Naive thymus-derived CD4-positive, alpha-beta T cell (primary cell): ENCODE results near the gene TAS1R1. TPM values are rescaled to one million over a fixed set of nuclear protein-coding genes. Genes with fewer than 3 reads are reported as not detected.

Experiments
- ATAC-seq: fragments of 150-1000 bp; cut with Tn5 transposase; 2 replicates; pipeline ENCODE4 v1.10.0; 2021; ENCODE audit warnings: mild to moderate bottlenecking, moderate library complexity
- CTCF ChIA-PET: fragments of 350-600 bp; sonication (Branson Sonifier 250); formaldehyde crosslinking; loops from one replicate; lab custom pipeline; 2021; ENCODE audit warnings: antibody characterized with exemption; lab: Charles Lee
- POLR2A ChIA-PET: fragments of 350-600 bp; sonication (Branson Sonifier 250); formaldehyde crosslinking; loops from one replicate; lab custom pipeline; 2021; ENCODE audit warnings: antibody characterized with exemption, inconsistent platforms; lab: Charles Lee
- DNase-seq, 9 donors: peaks; one replicate each; pipeline versions ENCODE4 v3.0.0 to v3.0.0-alpha.2; 2020 to 2022; ENCODE audit warnings: mixed read lengths in 1 of 9
- H3K27ac ChIP-seq: one replicate; pipeline ENCODE4 v1.7.0; 2013; ENCODE audit warnings: mild to moderate bottlenecking, low read depth, low read length, moderate library complexity
- H3K27me3 ChIP-seq, 2 donors: one replicate each; pipeline ENCODE4 v1.7.0; 2013; ENCODE audit warnings: low read length in 2 of 2, mild to moderate bottlenecking in 2 of 2, moderate library complexity in 2 of 2; ENCODE audit not compliant: control insufficient read depth in 2 of 2, insufficient read depth in 2 of 2
- H3K36me3 ChIP-seq, 3 experiments: 1 replicate in 2 of 3; 2 replicates in 1 of 3; pipeline ENCODE4 v1.7.0; 2013; ENCODE audit warnings: low read length in 3 of 3, mild to moderate bottlenecking in 3 of 3, moderate library complexity in 1 of 3; ENCODE audit not compliant: insufficient read depth in 3 of 3, control insufficient read depth in 2 of 3
- H3K4me1 ChIP-seq, 2 donors: one replicate each; pipeline ENCODE4 v1.7.0; 2013; ENCODE audit warnings: low read length in 2 of 2, mild to moderate bottlenecking in 2 of 2, moderate library complexity in 1 of 2; ENCODE audit not compliant: control insufficient read depth in 2 of 2, insufficient read depth in 2 of 2
- H3K4me3 ChIP-seq: 2 replicates; pipeline ENCODE4 v1.7.0; 2013; ENCODE audit warnings: mild to moderate bottlenecking, low read length
- H3K9me3 ChIP-seq, 3 experiments: 1 replicate in 2 of 3; 2 replicates in 1 of 3; pipeline ENCODE4 v1.7.0; 2013; ENCODE audit warnings: low read length in 3 of 3; ENCODE audit not compliant: control insufficient read depth in 2 of 3
- H3K27ac Mint-ChIP-seq, 9 donors: one replicate each; pipeline ENCODE4 v1.8.0; 2020 to 2022; ENCODE audit warnings: mixed read lengths in 9 of 9, mild to moderate bottlenecking in 8 of 9, moderate library complexity in 5 of 9, inconsistent platforms in 2 of 9
- H3K27me3 Mint-ChIP-seq, 5 donors: one replicate each; pipeline ENCODE4 v1.8.0; 2021 to 2022; ENCODE audit warnings: mixed read lengths in 5 of 5, mild to moderate bottlenecking in 1 of 5
- H3K36me3 Mint-ChIP-seq, 5 donors: one replicate each; pipeline ENCODE4 v1.8.0; 2020 to 2022; ENCODE audit warnings: mixed read lengths in 5 of 5, mild to moderate bottlenecking in 3 of 5, inconsistent platforms in 1 of 5
- H3K4me1 Mint-ChIP-seq, 7 donors: one replicate each; pipeline ENCODE4 v1.8.0; 2020 to 2022; ENCODE audit warnings: mixed read lengths in 7 of 7, mild to moderate bottlenecking in 3 of 7, inconsistent platforms in 1 of 7
- H3K4me3 Mint-ChIP-seq, 10 donors: one replicate each; pipeline ENCODE4 v1.8.0; 2020 to 2022; ENCODE audit warnings: mild to moderate bottlenecking in 10 of 10, mixed read lengths in 10 of 10, moderate library complexity in 6 of 10, inconsistent platforms in 2 of 10
- H3K9me3 Mint-ChIP-seq, 11 donors: one replicate each; pipeline ENCODE4 v1.8.0; 2020 to 2022; ENCODE audit warnings: mixed read lengths in 11 of 11, mild to moderate bottlenecking in 4 of 11, inconsistent platforms in 1 of 11, moderate library complexity in 1 of 11
- intact Hi-C, 2 donors: fragments of 100-400 bp; cut with micrococcal nuclease; formaldehyde crosslinking; loops; one replicate each; pipeline ENCODE4 v1.15.1; 2023
- polyA plus RNA-seq, 2 donors: library from polyadenylated mRNA; unstranded; fragments of 300-500 nt; fragmentation: Illumina TruSeq; gene quantifications; one replicate each; pipeline ENCODE4 v1.2.3, GENCODE V29; 2021
- total RNA-seq, 6 experiments: library from RNA in 5 of 6; stranded (reverse) in 5 of 6; gene quantifications; 1 replicate in 5 of 6; 2 replicates in 1 of 6; pipeline ENCODE4 v1.2.3 and lab custom pipeline; 2021 to 2026

The TAS1R1 gene
- total and polyA plus RNA-seq, 7 experiments from 2014 or later, result not detected

- intact Hi-C loops, result no loop called here
- no peak for ATAC-seq
- Histone ChIP-seq H3K36me3 (peaks cover 0 to 48% (median 0%) of the 10 kb centered on the region in 3 experiments), H3K9me3 (no peaks in the 10 kb centered on the region), H3K4me3 (no peak overlapping the region), H3K27ac (no peak overlapping the region), H3K4me1 (peaks cover 0 to 8% of the 10 kb centered on the region in 2 donors), H3K27me3 (no peaks in the 10 kb centered on the region)
- Mint-ChIP-seq H3K9me3 (peaks cover 0 to 2% (median 0%) of the 10 kb centered on the region in 11 donors), H3K27ac (peak overlapping the region in 3 of 9 donors; percentile 27 to 53 (median 47)), H3K27me3 (no peaks in the 10 kb centered on the region), H3K4me1 (peaks cover 11 to 53% (median 40%) of the 10 kb centered on the region in 7 donors), H3K4me3 (no peak overlapping the region), H3K36me3 (peaks cover 0 to 8% (median 0%) of the 10 kb centered on the region in 5 donors)
- POLR2A ChIA-PET, result interaction anchor here (0.5 to 2.0 kb wide), 6 partner anchors 8 to 17 kb away, joined by 3 to 11 read pairs (median 4); partner anchors contain the start of genes KLHL21 and ZBTB48
- DNase-seq, result no peak
- CTCF ChIA-PET, result interaction anchor here (0.6 to 1.1 kb wide), 3 partner anchors 8 to 360 kb away, joined by 3 read pairs; partner anchors contain the start of gene ZBTB48
Measured at GRCh38 chr1:6588128-6588892, 33.2 kb downstream of the TAS1R1 start.

GRCh38 chr1:6588893-6589520 lies 33.9 kb downstream of the TAS1R1 start:
- Histone ChIP-seq H3K27ac (no peak overlapping the region), H3K9me3 (no peaks in the 10 kb centered on the region), H3K4me1 (peaks cover 0 to 8% of the 10 kb centered on the region in 2 donors), H3K27me3 (no peaks in the 10 kb centered on the region), H3K36me3 (peaks cover 0 to 55% (median 0%) of the 10 kb centered on the region in 3 experiments), H3K4me3 (no peak overlapping the region)
- DNase-seq (no peak), ATAC-seq (no peak)
- POLR2A ChIA-PET, result interaction anchor here (0.5 to 2.0 kb wide), 6 partner anchors 9 to 18 kb away, joined by 3 to 11 read pairs (median 4); partner anchors contain the start of genes KLHL21 and ZBTB48
- CTCF ChIA-PET, result interaction anchor here (0.6 to 1.2 kb wide), 3 partner anchors 9 to 361 kb away, joined by 3 read pairs; partner anchors contain the start of gene ZBTB48
- peaks cover 0 to 2% (median 0%) of the 10 kb centered on the region in 11 donors for H3K9me3 Mint-ChIP-seq
- peak overlapping the region in 3 of 9 donors; percentile 21 to 63 (median 61) for H3K27ac Mint-ChIP-seq
- intact Hi-C loops, result no loop called here
- H3K36me3 Mint-ChIP-seq, result peaks cover 0 to 8% (median 0%) of the 10 kb centered on the region in 5 donors
- H3K4me1 Mint-ChIP-seq, result peaks cover 11 to 53% (median 40%) of the 10 kb centered on the region in 7 donors
- no peaks in the 10 kb centered on the region for H3K27me3 Mint-ChIP-seq
- no peak overlapping the region for H3K4me3 Mint-ChIP-seq

- Mint-ChIP-seq H3K4me1 (peaks cover 2 to 48% (median 34%) of the 10 kb centered on the region in 7 donors), H3K36me3 (peaks cover 0 to 7% (median 1%) of the 10 kb centered on the region in 5 donors)
Measured at GRCh38 chr1:6590046-6590445, 34.9 kb downstream of the TAS1R1 start.

GRCh38 chr1:6591222-6591621 lies 36.1 kb downstream of the TAS1R1 start:
- Mint-ChIP-seq H3K4me3 (peak overlapping the region in 3 of 10 donors; percentile 44 to 58 (median 53)), H3K36me3 (peaks cover 0 to 17% (median 5%) of the 10 kb centered on the region in 5 donors), H3K27me3 (no peaks in the 10 kb centered on the region), H3K27ac (peak overlapping the region in 6 of 9 donors; percentile 53 to 84 (median 67)), H3K9me3 (no peaks in the 10 kb centered on the region), H3K4me1 (peaks cover 0 to 57% (median 43%) of the 10 kb centered on the region in 7 donors)
- intact Hi-C loops, result no loop called here
- no peak overlapping the region for H3K4me3 ChIP-seq
- H3K9me3 ChIP-seq, result no peaks in the 10 kb centered on the region
- DNase-seq (no peak), ATAC-seq (peak; percentile 66)
- ChIA-PET CTCF (interaction anchor here (1.0 kb wide), 1 partner anchor 43 kb away, joined by 3 read pairs; no protein-coding TSS in a partner anchor), POLR2A (interaction anchor here (1.2 to 1.9 kb wide), 3 partner anchors 9 to 12 kb away, joined by 3 to 10 read pairs (median 4); partner anchors contain the start of gene KLHL21)
- peaks cover 3 to 8% of the 10 kb centered on the region in 2 donors for H3K4me1 ChIP-seq
- H3K27me3 ChIP-seq, result no peaks in the 10 kb centered on the region
- peaks cover 0 to 77% (median 0%) of the 10 kb centered on the region in 3 experiments for H3K36me3 ChIP-seq
- peak overlapping the region; percentile 44 for H3K27ac ChIP-seq

More at GRCh38 chr1:6590046-6590445, 34.9 kb downstream of the TAS1R1 start:
- H3K27ac Mint-ChIP-seq, result peak overlapping the region in 6 of 9 donors; percentile 21 to 84 (median 40)
- no peaks in the 10 kb centered on the region for H3K27me3 Mint-ChIP-seq
- peak overlapping the region; percentile 26 for H3K27ac ChIP-seq
- H3K27me3 ChIP-seq, result no peaks in the 10 kb centered on the region
- no peak overlapping the region for H3K4me3 Mint-ChIP-seq
- peaks cover 0 to 8% of the 10 kb centered on the region in 2 donors for H3K4me1 ChIP-seq
- no peak overlapping the region for H3K4me3 ChIP-seq
- ATAC-seq (no peak), DNase-seq (no peak)
- ChIA-PET CTCF (interaction anchor here (1.2 kb wide), 1 partner anchor 14 kb away, joined by 3 read pairs; no protein-coding TSS in a partner anchor), POLR2A (interaction anchor here (1.6 kb wide), 1 partner anchor 12 kb away, joined by 6 read pairs; the partner anchor contains the start of gene KLHL21)
- peaks cover 0 to 65% (median 0%) of the 10 kb centered on the region in 3 experiments for H3K36me3 ChIP-seq
- H3K9me3 ChIP-seq, result no peaks in the 10 kb centered on the region
- no peaks in the 10 kb centered on the region for H3K9me3 Mint-ChIP-seq
- intact Hi-C loops, result no loop called here

- Histone ChIP-seq H3K4me1 (peaks cover 7 to 8% of the 10 kb centered on the region in 2 donors), H3K4me3 (no peak overlapping the region), H3K27me3 (no peaks in the 10 kb centered on the region), H3K9me3 (no peaks in the 10 kb centered on the region), H3K36me3 (peaks cover 0 to 81% (median 0%) of the 10 kb centered on the region in 3 experiments), H3K27ac (peak overlapping the region; percentile 44)
- DNase-seq (no peak), ATAC-seq (no peak)
- no peaks in the 10 kb centered on the region for H3K9me3 Mint-ChIP-seq
- peaks cover 0 to 17% (median 5%) of the 10 kb centered on the region in 5 donors for H3K36me3 Mint-ChIP-seq
- H3K4me3 Mint-ChIP-seq, result peak overlapping the region in 2 of 10 donors; percentile 53 to 58
- H3K4me1 Mint-ChIP-seq, result peaks cover 0 to 61% (median 47%) of the 10 kb centered on the region in 7 donors
- intact Hi-C loops, result no loop called here
- CTCF ChIA-PET, result interaction anchor here (1.0 kb wide), 2 partner anchors 43 to 63 kb away, joined by 3 read pairs; no protein-coding TSS in a partner anchor
- peak overlapping the region in 4 of 9 donors; percentile 14 to 84 (median 48) for H3K27ac Mint-ChIP-seq
- H3K27me3 Mint-ChIP-seq, result no peaks in the 10 kb centered on the region
- POLR2A ChIA-PET, result interaction anchor here (1.2 to 1.9 kb wide), 3 partner anchors 8 to 12 kb away, joined by 3 to 10 read pairs (median 4); partner anchors contain the start of gene KLHL21
Measured at GRCh38 chr1:6591644-6592043, 36.5 kb downstream of the TAS1R1 start.
